Astrocyte of the spinal cord (primary cell): ENCODE measurements around the gene PNPLA7.
"Not testable (repeated sequence)": the region's sequence is repeated elsewhere in the genome, so short reads cannot be mapped to it uniquely, and the experiment has no call there.

Experiments
- DNase-seq: peaks from one replicate; pipeline ENCODE4 v3.0.0; 2011; ENCODE audit warnings: low read depth, low spot score
- H3K4me3 ChIP-seq: 2 replicates; pipeline ENCODE4 v1.5.1; 2011; ENCODE audit warnings: low read depth, mild to moderate bottlenecking, low read length, moderate library complexity
- in situ Hi-C: cut with HindIII; loops from 2 replicates; pipeline ENCODE4 v1.10.0; 2017; ENCODE audit warnings: low sequenced_read_pairs
- TF ChIP-seq, protein P1 (sequence below): IDR thresholded peaks from 2 replicates; pipeline ENCODE4 v1.5.1; 2012; ENCODE audit warnings: low read depth, mild to moderate bottlenecking, low read length, inconsistent platforms

PNPLA7 gene

DNA sequence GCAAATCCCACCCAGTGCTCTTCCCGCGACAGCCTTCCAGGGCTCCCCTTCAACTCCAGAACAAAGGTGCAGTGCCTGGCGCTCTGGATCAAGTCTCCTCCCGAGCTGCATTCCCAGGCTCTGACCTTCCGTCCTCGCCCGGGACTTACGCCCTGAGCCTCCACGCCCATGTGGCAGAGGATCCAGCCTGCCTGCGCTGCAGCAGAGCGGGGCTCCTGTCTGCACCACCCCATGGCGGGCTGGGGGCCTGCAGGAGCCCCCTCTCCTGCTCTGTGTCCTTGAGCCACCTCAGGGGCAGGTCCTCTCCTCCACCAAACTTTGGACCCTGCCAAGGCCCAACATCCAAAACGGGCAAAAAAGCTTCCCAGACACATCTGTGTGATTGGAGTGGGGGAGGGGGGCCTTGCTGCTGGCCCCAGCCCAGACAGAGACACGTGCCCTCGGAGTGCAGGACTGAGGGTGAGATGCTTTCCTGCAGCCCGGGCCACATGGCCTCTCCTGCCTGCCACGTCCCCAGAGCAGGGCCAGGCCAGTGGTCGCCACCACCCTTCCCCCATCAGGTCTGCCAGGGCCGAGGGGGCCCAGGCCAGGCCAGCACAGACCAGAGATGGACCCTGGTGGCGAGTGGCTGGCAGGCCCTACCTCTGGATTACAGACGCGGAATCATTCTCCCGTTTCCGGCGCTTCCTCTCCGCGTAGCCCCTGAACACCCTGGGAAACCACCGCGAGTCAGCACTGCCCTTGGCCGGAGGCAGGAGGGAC lies 95.4 kb downstream of the PNPLA7 start:
- in situ Hi-C loops: no loop called here
- TF ChIP-seq, protein P1, sequence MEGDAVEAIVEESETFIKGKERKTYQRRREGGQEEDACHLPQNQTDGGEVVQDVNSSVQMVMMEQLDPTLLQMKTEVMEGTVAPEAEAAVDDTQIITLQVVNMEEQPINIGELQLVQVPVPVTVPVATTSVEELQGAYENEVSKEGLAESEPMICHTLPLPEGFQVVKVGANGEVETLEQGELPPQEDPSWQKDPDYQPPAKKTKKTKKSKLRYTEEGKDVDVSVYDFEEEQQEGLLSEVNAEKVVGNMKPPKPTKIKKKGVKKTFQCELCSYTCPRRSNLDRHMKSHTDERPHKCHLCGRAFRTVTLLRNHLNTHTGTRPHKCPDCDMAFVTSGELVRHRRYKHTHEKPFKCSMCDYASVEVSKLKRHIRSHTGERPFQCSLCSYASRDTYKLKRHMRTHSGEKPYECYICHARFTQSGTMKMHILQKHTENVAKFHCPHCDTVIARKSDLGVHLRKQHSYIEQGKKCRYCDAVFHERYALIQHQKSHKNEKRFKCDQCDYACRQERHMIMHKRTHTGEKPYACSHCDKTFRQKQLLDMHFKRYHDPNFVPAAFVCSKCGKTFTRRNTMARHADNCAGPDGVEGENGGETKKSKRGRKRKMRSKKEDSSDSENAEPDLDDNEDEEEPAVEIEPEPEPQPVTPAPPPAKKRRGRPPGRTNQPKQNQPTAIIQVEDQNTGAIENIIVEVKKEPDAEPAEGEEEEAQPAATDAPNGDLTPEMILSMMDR: no peak
- no peak for DNase-seq
- no peak overlapping the region for H3K4me3 ChIP-seq

DNA sequence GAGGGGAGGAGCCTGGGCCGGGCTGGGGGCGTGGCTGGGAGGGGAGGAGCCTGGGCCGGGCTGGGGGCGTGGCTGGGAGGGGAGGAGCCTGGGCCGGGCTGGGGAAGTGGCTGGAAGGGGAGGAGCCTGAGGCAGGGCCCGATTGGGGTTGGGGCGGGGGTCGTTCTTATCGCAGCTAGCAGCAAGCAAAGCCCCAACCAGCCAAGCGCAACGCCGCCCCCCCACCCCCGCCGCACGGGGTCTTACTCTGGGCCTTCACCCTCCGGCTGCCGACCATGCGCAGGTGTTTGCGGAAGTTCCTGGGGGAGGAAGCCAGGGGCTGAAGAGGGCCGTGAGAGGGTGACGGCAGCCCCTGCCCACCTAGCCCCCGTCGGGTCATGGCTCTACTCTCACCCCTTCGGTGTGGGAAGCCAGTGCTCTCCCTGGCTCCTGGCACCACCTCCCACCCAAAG lies 96.0 kb downstream of the PNPLA7 start:
- H3K4me3 ChIP-seq: no peak overlapping the region
- TF ChIP-seq, protein P1: no peak
- in situ Hi-C loops: no loop called here
- DNase-seq: no peak

DNA sequence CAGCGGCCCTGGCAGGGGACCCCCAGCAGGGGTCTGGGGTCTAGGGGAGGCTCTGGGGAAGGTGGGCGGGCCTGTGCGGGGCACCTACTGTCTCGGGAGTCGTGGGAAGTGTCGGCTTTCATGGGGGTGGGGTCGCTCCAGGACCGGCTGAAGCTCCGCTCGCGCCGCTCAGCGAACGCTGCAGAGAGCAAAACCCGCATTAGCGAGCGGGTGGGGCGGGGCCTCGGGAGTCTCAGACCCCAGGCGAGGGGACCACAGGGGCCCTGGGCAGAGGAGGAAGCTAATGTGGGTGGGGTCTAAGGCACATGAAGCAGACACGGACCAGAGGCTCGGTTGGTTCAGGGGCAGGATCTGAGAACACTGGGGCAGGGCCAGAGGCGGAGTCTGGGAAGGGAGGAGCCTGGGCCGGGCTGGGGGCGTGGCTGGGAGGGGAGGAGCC lies 96.5 kb downstream of the PNPLA7 start:
- no peak overlapping the region for H3K4me3 ChIP-seq
- in situ Hi-C loops: no loop called here
- DNase-seq: peak; percentile 64
- TF ChIP-seq, protein P1: no peak

DNA sequence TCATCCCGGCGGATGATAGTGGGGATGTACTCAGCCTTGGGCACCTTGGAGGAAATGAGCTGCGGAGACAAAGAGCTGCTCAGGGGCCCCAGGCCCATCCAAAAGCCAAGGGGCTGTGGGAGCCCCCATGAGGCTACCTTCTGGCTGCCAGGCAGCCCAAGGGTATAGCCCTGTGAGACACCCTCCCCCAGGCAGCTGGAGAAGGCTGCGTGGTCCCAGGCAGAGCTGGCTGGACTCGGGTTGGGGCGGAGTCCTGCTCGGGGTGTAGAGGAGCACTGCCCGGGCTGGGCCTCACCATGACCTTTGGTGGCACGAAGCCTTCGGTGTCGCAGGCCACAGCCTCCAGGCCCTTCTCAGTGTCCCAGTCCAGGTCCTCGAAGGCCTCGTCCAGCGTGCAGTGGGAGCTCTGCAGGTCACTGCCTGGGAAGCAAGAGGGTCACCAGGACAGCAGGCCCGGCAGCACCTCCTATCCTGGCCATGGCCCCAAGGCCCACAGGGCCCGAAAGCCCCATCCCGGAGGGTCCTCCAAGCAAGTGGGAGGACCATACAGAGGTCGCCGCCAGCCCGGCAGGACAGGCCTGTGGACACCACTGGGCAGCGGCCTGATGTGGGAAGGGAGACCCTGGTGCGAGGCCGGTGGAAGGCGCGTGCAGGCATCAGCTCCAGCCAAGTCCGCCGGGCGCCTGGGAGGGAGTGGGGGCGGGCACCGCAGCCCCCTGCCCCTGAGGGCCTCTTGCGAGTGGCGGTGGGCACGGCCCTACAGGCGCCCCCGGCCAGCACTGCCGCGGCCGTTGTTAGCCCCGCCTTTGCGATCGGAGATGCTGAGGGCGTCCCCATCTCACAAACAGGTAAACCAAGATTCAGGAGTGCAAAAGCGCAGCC lies 97.2 kb downstream of the PNPLA7 start:
- in situ Hi-C loops: no loop called here
- TF ChIP-seq, protein P1: no peak
- H3K4me3 ChIP-seq: no peak overlapping the region
- DNase-seq: no peak

DNA sequence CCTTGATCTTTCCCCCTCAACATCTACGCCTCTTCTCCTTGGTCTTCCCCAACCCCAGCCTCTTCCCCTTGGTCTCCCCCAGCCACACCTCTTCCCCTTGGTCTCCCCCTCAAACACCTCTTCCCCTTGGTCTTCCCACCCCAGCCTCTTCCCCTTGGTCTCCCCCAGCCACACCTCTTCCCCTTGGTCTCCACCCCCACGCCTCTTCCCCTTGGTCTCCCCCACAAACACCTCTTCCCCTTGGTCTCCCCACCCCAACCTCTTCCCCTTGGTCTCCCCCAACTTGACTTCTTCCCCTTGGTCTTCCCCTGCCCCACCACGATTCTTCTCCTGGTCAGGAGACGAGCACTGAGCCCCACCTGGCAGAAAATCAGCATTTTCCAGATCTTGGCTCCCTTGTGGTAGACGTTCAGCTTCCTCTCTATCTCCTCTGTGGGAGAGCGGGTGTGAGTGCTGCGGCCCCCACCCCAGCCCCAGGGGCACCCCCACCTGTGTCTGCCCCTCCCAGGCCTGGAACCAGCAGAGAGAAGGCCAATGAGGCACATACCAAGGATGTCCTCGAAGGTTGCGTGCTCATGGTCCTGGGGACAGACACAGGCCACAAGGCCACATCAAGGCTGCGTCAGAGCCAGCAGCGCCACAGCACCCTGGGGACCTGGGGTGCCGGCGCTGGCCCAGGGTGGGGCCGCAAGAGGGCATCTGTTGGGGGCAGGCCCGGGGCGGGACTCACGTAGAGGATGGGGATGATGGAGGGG lies 98.0 kb downstream of the PNPLA7 start:
- H3K4me3 ChIP-seq: no peak overlapping the region
- DNase-seq: no peak
- TF ChIP-seq, protein P1: no peak
- in situ Hi-C loops: no loop called here

DNA sequence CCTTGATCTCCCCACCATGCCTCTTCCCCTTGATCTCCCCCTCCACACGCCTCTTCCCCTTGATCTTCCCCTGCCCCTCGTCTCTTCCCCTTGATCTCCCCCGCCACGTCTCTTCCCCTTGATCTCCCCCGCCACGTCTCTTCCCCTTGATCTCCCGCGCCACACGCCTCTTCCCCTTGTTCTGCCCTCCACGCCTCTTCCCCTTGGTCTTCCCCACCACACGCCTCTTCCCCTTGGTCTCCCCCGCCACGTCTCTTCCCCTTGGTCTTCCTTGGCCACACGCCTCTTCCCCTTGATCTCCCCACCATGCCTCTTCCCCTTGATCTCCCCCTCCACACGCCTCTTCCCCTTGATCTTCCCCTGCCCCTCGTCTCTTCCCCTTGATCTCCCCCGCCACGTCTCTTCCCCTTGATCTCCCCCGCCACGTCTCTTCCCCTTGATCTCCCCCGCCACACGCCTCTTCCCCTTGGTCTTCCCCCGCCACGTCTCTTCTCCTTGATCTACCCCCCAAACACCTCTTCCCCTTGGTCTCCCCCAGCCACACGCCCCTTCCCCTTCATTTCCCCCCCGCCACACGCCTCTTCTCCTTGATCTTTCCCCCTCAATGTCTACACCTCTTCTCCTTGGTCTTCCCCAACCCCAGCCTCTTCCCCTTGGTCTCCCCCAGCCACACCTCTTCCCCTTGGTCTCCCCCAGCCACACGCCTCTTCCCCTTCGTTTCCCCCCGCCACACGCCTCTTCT lies 98.8 kb downstream of the PNPLA7 start:
- H3K4me3 ChIP-seq, in situ Hi-C loops, DNase-seq: not testable (repeated sequence)

DNA sequence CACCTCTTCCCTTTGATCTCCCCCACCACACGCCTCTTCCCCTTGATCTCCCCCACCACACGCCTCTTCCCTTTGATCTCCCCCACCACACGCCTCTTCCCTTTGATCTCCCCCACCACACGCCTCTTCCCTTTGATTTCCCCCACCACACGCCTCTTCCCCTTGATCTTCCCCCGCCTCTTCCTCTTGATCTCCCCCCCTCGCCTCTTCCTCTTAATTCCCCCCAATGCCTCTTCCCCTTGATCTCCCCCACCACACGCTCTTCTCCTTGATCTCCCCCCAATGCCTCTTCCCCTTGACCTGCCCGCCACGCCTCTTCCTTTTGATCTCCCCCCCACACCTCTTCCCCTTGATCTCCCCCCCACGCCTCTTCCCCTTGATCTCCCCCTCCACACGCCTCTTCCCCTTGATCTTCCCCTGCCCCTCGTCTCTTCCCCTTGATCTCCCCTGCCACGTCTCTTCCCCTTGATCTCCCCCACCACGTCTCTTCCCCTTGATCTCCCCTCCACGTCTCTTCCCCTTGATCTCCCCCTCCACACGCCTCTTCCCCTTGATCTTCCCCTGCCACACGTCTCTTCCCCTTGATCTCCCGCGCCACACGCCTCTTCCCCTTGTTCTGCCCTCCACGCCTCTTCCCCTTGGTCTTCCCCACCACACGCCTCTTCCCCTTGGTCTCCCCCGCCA lies 99.5 kb downstream of the PNPLA7 start:
- DNase-seq, in situ Hi-C loops, H3K4me3 ChIP-seq: not testable (repeated sequence)
